GM12874 (cell line): ENCODE results near the gene CACNG1.

Experiments used
- CTCF ChIP-seq: IDR thresholded peaks from 2 replicates; pipeline ENCODE4 v1.5.1; 2011; ENCODE audit warnings: low read depth, mild to moderate bottlenecking, control low read depth, low read length, moderate library complexity; ENCODE audit not compliant: insufficient read depth

The CACNG1 gene

GRCh38 chr17:67047382-67047781 is 3.0 kb downstream of the CACNG1 start:
- no peak for TF ChIP-seq CTCF

GRCh38 chr17:67049025-67049739 is 4.8 kb downstream of the CACNG1 start:
- no peak for TF ChIP-seq CTCF

GRCh38 chr17:67050066-67050465 is 5.7 kb downstream of the CACNG1 start:
- no peak for TF ChIP-seq CTCF

GRCh38 chr17:67050471-67051154 is 6.3 kb downstream of the CACNG1 start:
- TF ChIP-seq CTCF, result no peak

GRCh38 chr17:67051155-67051538 is 6.8 kb downstream of the CACNG1 start:
- no peak for TF ChIP-seq CTCF

GRCh38 chr17:67051837-67052236 is 7.5 kb downstream of the CACNG1 start:
- no peak for TF ChIP-seq CTCF

GRCh38 chr17:67052720-67053437 is 8.5 kb downstream of the CACNG1 start:
- no peak for TF ChIP-seq CTCF
